Sigmoid colon (tissue), 4 donors: ENCODE measurements around the gene SUGCT.

Source experiments
- EP300 ChIP-seq, 4 donors: sonication (generic); formaldehyde crosslinking; IDR thresholded peaks; one replicate each; pipeline ENCODE4 v1.6.1; 2017; ENCODE audit warnings: antibody characterized with exemption in 4 of 4
- TF ChIP-seq, protein P1 (sequence below), 4 experiments: fragments of 450-650 bp in 3 of 4; fragments of 200-600 bp in 1 of 4; IDR thresholded peaks; one replicate each; pipeline ENCODE4 v1.5.1; 2016 to 2019; ENCODE audit warnings: antibody characterized with exemption in 4 of 4, mild to moderate bottlenecking in 3 of 4, moderate library complexity in 2 of 4

DNA sequence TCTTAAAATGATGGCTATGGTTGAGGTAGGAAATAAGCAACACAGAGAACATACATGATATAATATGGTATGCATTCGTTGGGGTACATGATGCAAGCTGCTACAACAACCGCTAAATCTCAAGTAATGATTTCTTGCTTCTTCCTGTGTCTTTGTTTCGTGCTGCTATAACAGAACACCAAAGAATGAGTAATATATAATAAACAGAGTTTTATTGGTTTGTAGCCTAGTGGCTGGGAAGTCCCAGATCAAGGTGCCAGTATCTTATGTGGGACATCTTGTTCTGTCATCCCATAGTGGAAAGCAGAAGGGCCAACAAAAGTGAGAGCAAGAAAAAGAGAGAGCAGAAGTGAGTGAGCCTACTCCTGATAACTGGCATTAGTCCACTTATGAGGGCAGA is 689.7 kb downstream of the SUGCT start:
- TF ChIP-seq, protein P1, sequence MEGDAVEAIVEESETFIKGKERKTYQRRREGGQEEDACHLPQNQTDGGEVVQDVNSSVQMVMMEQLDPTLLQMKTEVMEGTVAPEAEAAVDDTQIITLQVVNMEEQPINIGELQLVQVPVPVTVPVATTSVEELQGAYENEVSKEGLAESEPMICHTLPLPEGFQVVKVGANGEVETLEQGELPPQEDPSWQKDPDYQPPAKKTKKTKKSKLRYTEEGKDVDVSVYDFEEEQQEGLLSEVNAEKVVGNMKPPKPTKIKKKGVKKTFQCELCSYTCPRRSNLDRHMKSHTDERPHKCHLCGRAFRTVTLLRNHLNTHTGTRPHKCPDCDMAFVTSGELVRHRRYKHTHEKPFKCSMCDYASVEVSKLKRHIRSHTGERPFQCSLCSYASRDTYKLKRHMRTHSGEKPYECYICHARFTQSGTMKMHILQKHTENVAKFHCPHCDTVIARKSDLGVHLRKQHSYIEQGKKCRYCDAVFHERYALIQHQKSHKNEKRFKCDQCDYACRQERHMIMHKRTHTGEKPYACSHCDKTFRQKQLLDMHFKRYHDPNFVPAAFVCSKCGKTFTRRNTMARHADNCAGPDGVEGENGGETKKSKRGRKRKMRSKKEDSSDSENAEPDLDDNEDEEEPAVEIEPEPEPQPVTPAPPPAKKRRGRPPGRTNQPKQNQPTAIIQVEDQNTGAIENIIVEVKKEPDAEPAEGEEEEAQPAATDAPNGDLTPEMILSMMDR (IDR thresholded peaks at IDR 0.05), result no peak
- no peak for TF ChIP-seq EP300 (IDR thresholded peaks at IDR 0.05)
